ENCODE measurements around the gene AMIGO2. TPM values are rescaled to one million over a fixed set of nuclear protein-coding genes. Genes with fewer than 3 reads are reported as not detected.

AMIGO2 gene
- total RNA-seq, 4 donors from 2014 or later: 2.1 to 4.5 (median 3.7) TPM

DNA sequence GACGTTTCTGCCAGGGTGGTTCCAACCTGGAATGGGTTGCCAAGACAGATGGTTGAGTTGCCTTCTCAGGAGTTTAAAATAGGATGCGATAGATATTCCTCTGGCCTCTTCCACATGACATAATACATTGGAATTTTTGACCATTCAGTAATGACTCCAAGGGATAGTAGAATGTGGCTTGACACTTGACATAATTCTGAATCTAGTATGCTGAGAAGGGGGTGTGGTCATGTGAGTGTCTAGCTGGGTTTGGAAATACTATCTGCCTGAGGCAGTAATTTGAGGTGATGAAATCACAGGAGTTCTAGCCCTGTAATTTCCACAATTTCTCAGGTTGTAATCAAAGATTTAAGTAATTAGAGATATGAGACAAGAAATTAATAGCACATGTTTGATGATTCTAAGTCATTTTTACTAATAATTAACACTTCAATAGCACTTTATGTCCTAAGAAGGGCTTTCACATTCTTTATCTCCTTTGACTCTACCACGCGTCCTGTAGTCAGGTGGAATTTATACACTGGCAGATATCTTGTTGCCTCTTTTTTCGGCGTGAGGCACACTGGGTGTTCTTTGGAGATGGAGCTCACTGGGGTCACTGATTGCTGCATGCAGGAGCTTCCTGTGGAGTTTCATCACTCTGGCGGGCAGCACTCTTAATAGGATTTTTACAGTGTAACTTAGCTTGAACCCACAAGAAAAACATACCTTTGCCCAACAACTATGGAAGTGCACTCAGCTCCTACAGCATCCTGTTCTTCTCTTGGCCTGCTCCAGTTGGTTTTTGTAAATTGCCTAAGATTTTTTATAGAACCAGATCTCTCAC is 3.2 kb upstream of the AMIGO2 start:
- no peak for TF ChIP-seq POLR2A (IDR thresholded peaks at IDR 0.05; ENCODE audit: low read depth)
- TF ChIP-seq EP300 (IDR thresholded peaks at IDR 0.05): no peak
- TF ChIP-seq POLR2AphosphoS5 (IDR thresholded peaks at IDR 0.05): no peak
- TF ChIP-seq, protein P1, sequence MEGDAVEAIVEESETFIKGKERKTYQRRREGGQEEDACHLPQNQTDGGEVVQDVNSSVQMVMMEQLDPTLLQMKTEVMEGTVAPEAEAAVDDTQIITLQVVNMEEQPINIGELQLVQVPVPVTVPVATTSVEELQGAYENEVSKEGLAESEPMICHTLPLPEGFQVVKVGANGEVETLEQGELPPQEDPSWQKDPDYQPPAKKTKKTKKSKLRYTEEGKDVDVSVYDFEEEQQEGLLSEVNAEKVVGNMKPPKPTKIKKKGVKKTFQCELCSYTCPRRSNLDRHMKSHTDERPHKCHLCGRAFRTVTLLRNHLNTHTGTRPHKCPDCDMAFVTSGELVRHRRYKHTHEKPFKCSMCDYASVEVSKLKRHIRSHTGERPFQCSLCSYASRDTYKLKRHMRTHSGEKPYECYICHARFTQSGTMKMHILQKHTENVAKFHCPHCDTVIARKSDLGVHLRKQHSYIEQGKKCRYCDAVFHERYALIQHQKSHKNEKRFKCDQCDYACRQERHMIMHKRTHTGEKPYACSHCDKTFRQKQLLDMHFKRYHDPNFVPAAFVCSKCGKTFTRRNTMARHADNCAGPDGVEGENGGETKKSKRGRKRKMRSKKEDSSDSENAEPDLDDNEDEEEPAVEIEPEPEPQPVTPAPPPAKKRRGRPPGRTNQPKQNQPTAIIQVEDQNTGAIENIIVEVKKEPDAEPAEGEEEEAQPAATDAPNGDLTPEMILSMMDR (IDR thresholded peaks at IDR 0.05): no peak
- no peaks in the 10 kb centered on the region for H3K9me3 ChIP-seq
- no peak overlapping the region for H3K4me3 ChIP-seq
- peaks cover 23 to 61% (median 38%) of the 10 kb centered on the region in 4 donors for H3K4me1 ChIP-seq
- no peak for DNase-seq (ENCODE audit: extremely low spot score)
- intact Hi-C loops (cut with DNase I): no loop called here
- WGBS: 76% methylated on average over 7 of the region's 7 CpGs
- no peaks in the 10 kb centered on the region for H3K36me3 ChIP-seq
- no peaks in the 10 kb centered on the region for H3K27me3 ChIP-seq
- H3K27ac ChIP-seq (replicated peaks in 1 of 4): peak overlapping the region in 2 of 4 donors; percentile 5 to 6

DNA sequence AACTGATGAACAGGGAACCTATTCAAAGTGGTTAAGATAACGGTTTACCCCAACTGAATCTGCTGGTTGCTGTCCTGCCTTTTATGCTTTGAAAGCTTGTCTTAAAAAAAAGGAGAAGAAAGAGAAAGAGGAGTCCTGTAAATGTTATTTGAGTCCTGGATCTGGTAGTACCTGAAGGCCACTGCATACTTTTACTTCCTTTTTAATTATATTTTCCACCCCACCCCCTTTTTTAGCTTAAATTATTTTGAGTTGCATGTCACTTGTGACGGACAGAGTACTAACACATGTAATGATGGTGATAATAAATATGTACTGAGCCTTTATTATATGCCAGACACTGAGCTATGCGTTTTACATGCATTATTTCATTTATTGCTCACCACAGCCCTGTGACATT is 2.5 kb upstream of the AMIGO2 start:
- peak overlapping the region; percentile 5 to 13 (median 9) for H3K27ac ChIP-seq (replicated peaks in 1 of 4)

DNA sequence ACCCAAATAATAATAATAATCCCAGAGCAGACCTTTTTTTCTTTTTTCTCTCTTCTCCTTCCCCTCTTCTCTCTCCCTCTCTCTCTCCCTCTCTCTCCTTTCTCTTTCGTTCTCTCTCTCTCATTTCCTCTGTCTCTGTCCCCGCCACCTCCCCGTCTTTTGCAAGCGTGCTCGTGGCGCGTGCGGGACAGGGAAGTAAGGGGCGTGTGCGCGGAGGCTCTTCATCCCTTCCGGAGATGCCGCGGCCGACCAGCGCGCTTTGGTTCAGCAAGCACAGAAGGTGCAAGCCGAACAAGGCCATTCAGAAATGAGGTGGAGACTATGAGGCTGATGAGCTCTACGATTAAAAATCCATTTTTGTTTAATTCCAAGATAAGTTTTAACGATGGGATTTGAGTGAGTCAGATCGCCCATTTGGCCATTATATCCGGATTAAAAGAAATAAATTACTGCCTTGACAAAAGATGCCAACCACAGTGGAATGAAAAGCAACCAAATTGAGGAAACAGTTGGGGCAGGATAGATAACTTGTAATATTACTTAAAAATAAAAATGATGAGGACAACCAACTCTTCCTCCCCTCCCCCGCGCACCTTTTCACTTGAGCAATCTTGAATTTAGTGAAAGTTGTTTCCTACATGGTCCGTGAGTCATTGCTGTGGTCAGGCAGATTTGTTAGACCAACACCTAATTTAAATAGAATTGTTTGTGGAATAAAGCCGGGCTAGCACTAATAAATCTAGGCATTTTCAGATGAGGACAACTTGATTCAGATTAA is 1.2 kb upstream of the AMIGO2 start:
- intact Hi-C loops (cut with DNase I): no loop called here
- 16% methylated on average over 26 of the region's 26 CpGs for WGBS
- TF ChIP-seq POLR2AphosphoS5 (IDR thresholded peaks at IDR 0.05) (peak; percentile 19 to 55), POLR2A (IDR thresholded peaks at IDR 0.05; ENCODE audit: low read depth) (no peak)
- TF ChIP-seq, protein P1 (IDR thresholded peaks at IDR 0.05): no peak
- Histone ChIP-seq H3K27ac (replicated peaks in 1 of 4) (peak overlapping the region; percentile 84 to 90 (median 87)), H3K36me3 (no peaks in the 10 kb centered on the region), H3K4me1 (peaks cover 14 to 48% (median 27%) of the 10 kb centered on the region in 4 donors), H3K27me3 (no peaks in the 10 kb centered on the region), H3K9me3 (no peaks in the 10 kb centered on the region), H3K4me3 (peak overlapping the region; percentile 84 to 87 (median 84))
- no peak for DNase-seq (ENCODE audit: extremely low spot score)

More for the DNA sequence above, 2.5 kb upstream of the AMIGO2 start:
- WGBS: 88% methylated on average over 3 of the region's 3 CpGs
- Histone ChIP-seq H3K36me3 (no peaks in the 10 kb centered on the region), H3K4me3 (no peak overlapping the region), H3K9me3 (no peaks in the 10 kb centered on the region), H3K27me3 (no peaks in the 10 kb centered on the region), H3K4me1 (peaks cover 20 to 61% (median 36%) of the 10 kb centered on the region in 4 donors)
- intact Hi-C loops (cut with DNase I): no loop called here
- TF ChIP-seq EP300 (IDR thresholded peaks at IDR 0.05) (no peak), POLR2AphosphoS5 (IDR thresholded peaks at IDR 0.05) (no peak)
- no peak for DNase-seq (ENCODE audit: extremely low spot score)

DNA sequence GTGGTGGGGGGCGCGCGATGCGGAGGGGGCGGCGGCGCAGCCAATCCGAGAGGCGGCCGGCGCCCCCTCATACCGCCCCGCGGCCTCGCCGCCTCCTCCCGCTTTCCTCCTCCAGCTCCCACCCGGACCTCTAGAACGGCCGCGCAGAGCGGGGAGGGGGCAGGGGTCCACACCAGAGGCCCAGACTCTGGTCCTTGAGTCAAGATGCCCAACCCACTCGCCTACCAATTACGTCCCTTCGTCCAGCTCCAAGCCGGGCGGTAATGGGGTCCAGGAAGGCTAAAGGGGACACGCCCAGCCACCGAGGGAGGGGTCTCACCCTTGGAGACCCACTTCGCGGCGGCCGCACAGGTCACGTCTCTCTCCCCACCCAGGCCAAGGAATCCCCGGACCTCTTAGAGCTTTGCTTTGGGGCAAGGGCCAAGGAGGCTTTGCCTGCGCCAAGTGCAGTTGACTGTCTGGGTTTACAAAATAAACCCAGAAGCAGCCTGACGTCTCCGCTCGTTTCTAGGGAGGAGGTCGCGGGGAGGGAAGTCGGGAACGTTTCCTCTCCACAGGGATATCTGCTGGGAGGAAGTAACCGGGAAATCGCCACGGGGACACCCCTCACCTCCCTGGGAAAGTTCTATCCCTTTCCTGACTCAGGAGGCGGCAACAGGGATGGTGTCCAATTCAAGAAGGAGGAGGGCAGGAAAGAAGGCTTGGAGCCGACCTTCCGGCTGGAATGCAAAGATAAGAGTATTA is 394 bp upstream of the AMIGO2 start:
- intact Hi-C loops (cut with DNase I): no loop called here
- Histone ChIP-seq H3K27me3 (no peaks in the 10 kb centered on the region), H3K4me1 (peaks cover 11 to 40% (median 26%) of the 10 kb centered on the region in 4 donors), H3K27ac (replicated peaks in 1 of 4) (peak overlapping the region; percentile 84 to 90 (median 87)), H3K4me3 (peak overlapping the region; percentile 84 to 87 (median 84)), H3K9me3 (no peaks in the 10 kb centered on the region), H3K36me3 (no peaks in the 10 kb centered on the region)
- DNase-seq (ENCODE audit: extremely low spot score): no peak
- TF ChIP-seq EP300 (IDR thresholded peaks at IDR 0.05) (no peak), POLR2AphosphoS5 (IDR thresholded peaks at IDR 0.05) (peak; percentile 4 to 34), POLR2A (IDR thresholded peaks at IDR 0.05; ENCODE audit: low read depth) (no peak)
- TF ChIP-seq, protein P1 (IDR thresholded peaks at IDR 0.05): no peak
- WGBS: 0% methylated on average over 10 of the region's 49 CpGs

All from esophagus muscularis mucosa (tissue), 4 donors.